GM18505 (cell line): Measurements from ENCODE around the gene TADA1.

Experiments
- ATAC-seq: cut with Tn5 transposase; IDR thresholded peaks from one replicate; pipeline ENCODE4 v1.9.1; 2021; ENCODE audit not compliant: unreplicated experiment
- POLR2A ChIP-seq: IDR thresholded peaks from 4 replicates; pipeline ENCODE4 v1.6.1; 2011; ENCODE audit warnings: borderline replicate concordance; ENCODE audit not compliant: insufficient read depth, insufficient read length; ENCODE audit errors: extremely low read depth

Gene TADA1

GRCh38 chr1:166907763-166908162 lies 31.7 kb upstream of the TADA1 start:
- TF ChIP-seq POLR2A: no peak
- no peak for ATAC-seq

- ATAC-seq: no peak
- TF ChIP-seq POLR2A: no peak
Observed at GRCh38 chr1:166907051-166907450, 31.0 kb upstream of the TADA1 start.

- no peak for ATAC-seq
- no peak for TF ChIP-seq POLR2A
Observed at GRCh38 chr1:166906647-166907046, 30.6 kb upstream of the TADA1 start.

GRCh38 chr1:166905900-166906299 lies 29.8 kb upstream of the TADA1 start:
- no peak for TF ChIP-seq POLR2A
- no peak for ATAC-seq

GRCh38 chr1:166905136-166905535 lies 29.1 kb upstream of the TADA1 start:
- ATAC-seq: no peak
- no peak for TF ChIP-seq POLR2A

GRCh38 chr1:166903232-166903631 lies 27.2 kb upstream of the TADA1 start:
- no peak for ATAC-seq
- TF ChIP-seq POLR2A: no peak

GRCh38 chr1:166902279-166902678 lies 26.2 kb upstream of the TADA1 start:
- no peak for ATAC-seq
- TF ChIP-seq POLR2A: no peak

GRCh38 chr1:166900987-166901386 lies 24.9 kb upstream of the TADA1 start:
- ATAC-seq: no peak
- no peak for TF ChIP-seq POLR2A

- ATAC-seq: no peak
- no peak for TF ChIP-seq POLR2A
Observed at GRCh38 chr1:166899769-166900168, 23.7 kb upstream of the TADA1 start.

- no peak for ATAC-seq
- no peak for TF ChIP-seq POLR2A
Observed at GRCh38 chr1:166895766-166896165, 19.7 kb upstream of the TADA1 start.

- no peak for TF ChIP-seq POLR2A
- no peak for ATAC-seq
Observed at GRCh38 chr1:166889776-166890175, 13.7 kb upstream of the TADA1 start.

GRCh38 chr1:166888373-166889111 lies 12.5 kb upstream of the TADA1 start:
- no peak for TF ChIP-seq POLR2A
- ATAC-seq: no peak

- ATAC-seq: no peak
- TF ChIP-seq POLR2A: no peak
Observed at GRCh38 chr1:166884971-166885370, 8.9 kb upstream of the TADA1 start.

- ATAC-seq: no peak
- no peak for TF ChIP-seq POLR2A
Observed at GRCh38 chr1:166884040-166884642, 8.1 kb upstream of the TADA1 start.
